H9 (cell line): ENCODE data around the gene NDC1. TPM values are rescaled to one million over a fixed set of nuclear protein-coding genes. Genes with fewer than 3 reads are reported as not detected.

Experiments
- DNase-seq: peaks from one replicate; pipeline ENCODE4 v3.0.0-alpha.2; 2017
- H2AFZ ChIP-seq: one replicate; pipeline ENCODE4 v1.6.1; 2013; ENCODE audit warnings: mild to moderate bottlenecking, low read length, control low read depth, moderate library complexity
- H2AK5ac ChIP-seq: 2 replicates; pipeline ENCODE4 v1.6.1; 2013; ENCODE audit warnings: low read length, control low read depth, mixed read lengths; ENCODE audit not compliant: insufficient read length
- H2BK120ac ChIP-seq: one replicate; pipeline ENCODE4 v1.6.1; 2013; ENCODE audit warnings: low read depth, mild to moderate bottlenecking, low read length, control low read depth, inconsistent platforms; ENCODE audit not compliant: poor library complexity, severe bottlenecking
- H2BK12ac ChIP-seq: 2 replicates; pipeline ENCODE4 v1.6.1; 2013; ENCODE audit warnings: low read length, control low read depth, mixed read lengths, low read depth; ENCODE audit not compliant: insufficient read length
- H2BK15ac ChIP-seq: 2 replicates; pipeline ENCODE4 v1.6.1; 2013; ENCODE audit warnings: low read depth, low read length, control low read depth
- H2BK20ac ChIP-seq: one replicate; pipeline ENCODE4 v1.6.1; 2013; ENCODE audit warnings: low read depth, mild to moderate bottlenecking, low read length, control low read depth, inconsistent platforms; ENCODE audit not compliant: poor library complexity, severe bottlenecking
- H2BK5ac ChIP-seq: 2 replicates; pipeline ENCODE4 v1.6.1; 2013; ENCODE audit warnings: low read length, control low read depth, mixed read lengths; ENCODE audit not compliant: insufficient read length
- H3K14ac ChIP-seq: 2 replicates; pipeline ENCODE4 v1.6.1; 2013; ENCODE audit warnings: low read length, control low read depth; ENCODE audit not compliant: insufficient read depth
- H3K18ac ChIP-seq: 2 replicates; pipeline ENCODE4 v1.6.1; 2013; ENCODE audit warnings: low read depth, mild to moderate bottlenecking, mixed read lengths, low read length, control low read depth; ENCODE audit not compliant: insufficient read length
- H3K23ac ChIP-seq: 2 replicates; pipeline ENCODE4 v1.6.1; 2013; ENCODE audit warnings: low read length, control low read depth, mixed read lengths, low read depth; ENCODE audit not compliant: insufficient read length
- H3K23me2 ChIP-seq: 2 replicates; pipeline ENCODE4 v1.6.1; 2013; ENCODE audit warnings: low read depth, mild to moderate bottlenecking, mixed read lengths, low read length, control low read depth; ENCODE audit not compliant: insufficient read length, poor library complexity, severe bottlenecking
- H3K27ac ChIP-seq: 2 replicates; pipeline ENCODE4 v1.5.1; 2013; ENCODE audit warnings: low read length, control low read depth, mixed read lengths, low read depth; ENCODE audit not compliant: insufficient read length
- H3K27me3 ChIP-seq: 2 replicates; pipeline ENCODE4 v1.6.1; 2013; ENCODE audit warnings: low read length, control low read depth, inconsistent platforms; ENCODE audit not compliant: insufficient read depth
- H3K4ac ChIP-seq: 2 replicates; pipeline ENCODE4 v1.6.1; 2013; ENCODE audit warnings: low read depth, mild to moderate bottlenecking, control low read depth, inconsistent platforms, low read length, moderate library complexity
- H3K4me1 ChIP-seq: 2 replicates; pipeline ENCODE4 v1.6.1; 2013; ENCODE audit warnings: low read length, control low read depth, inconsistent platforms; ENCODE audit not compliant: insufficient read depth
- H3K4me2 ChIP-seq: 2 replicates; pipeline ENCODE4 v1.6.1; 2013; ENCODE audit warnings: low read length, control low read depth, mixed read lengths; ENCODE audit not compliant: insufficient read length, insufficient read depth
- H3K56ac ChIP-seq: 2 replicates; pipeline ENCODE4 v1.6.1; 2013; ENCODE audit warnings: low read depth, mild to moderate bottlenecking, mixed read lengths, low read length, control low read depth; ENCODE audit not compliant: insufficient read length
- H3K79me1 ChIP-seq: 2 replicates; pipeline ENCODE4 v1.6.1; 2013; ENCODE audit warnings: low read depth, mild to moderate bottlenecking, moderate library complexity, low read length, control low read depth, inconsistent platforms; ENCODE audit not compliant: insufficient read depth, poor library complexity, severe bottlenecking
- H3K79me2 ChIP-seq: 2 replicates; pipeline ENCODE4 v1.6.1; 2013; ENCODE audit warnings: low read length, control low read depth, inconsistent platforms; ENCODE audit not compliant: insufficient read depth
- H3K9ac ChIP-seq: 2 replicates; pipeline ENCODE4 v1.6.1; 2013; ENCODE audit warnings: low read length, control low read depth, mixed read lengths; ENCODE audit not compliant: insufficient read length; ENCODE audit errors: extremely low read depth
- H3K9me3 ChIP-seq: one replicate; pipeline ENCODE4 v1.6.1; 2013; ENCODE audit warnings: low read depth, low read length, inconsistent platforms; ENCODE audit not compliant: control insufficient read depth
- H3T11ph ChIP-seq: one replicate; pipeline ENCODE4 v1.6.1; 2013; ENCODE audit warnings: mild to moderate bottlenecking, low read length, control low read depth, inconsistent platforms
- H4K20me1 ChIP-seq: one replicate; pipeline ENCODE4 v1.6.1; 2013; ENCODE audit not compliant: control insufficient read depth, insufficient read length, insufficient read depth
- H4K5ac ChIP-seq: 2 replicates; pipeline ENCODE4 v1.6.1; 2013; ENCODE audit warnings: low read depth, mild to moderate bottlenecking, mixed read lengths, low read length, control low read depth; ENCODE audit not compliant: insufficient read length
- H4K8ac ChIP-seq: replicated peaks from 2 replicates; pipeline ENCODE4 v1.6.1; 2013; ENCODE audit warnings: low read length, control low read depth, mixed read lengths, low read depth; ENCODE audit not compliant: insufficient read length
- H4K91ac ChIP-seq: 2 replicates; pipeline ENCODE4 v1.6.1; 2013; ENCODE audit warnings: low read depth, mild to moderate bottlenecking, moderate library complexity, mixed read lengths, low read length, control low read depth; ENCODE audit not compliant: insufficient read length
- H3K27ac Mint-ChIP-seq, 3 experiments: 2 replicates in 2 of 3; 3 replicates in 1 of 3; pipeline ENCODE4 v1.8.0; 2020 to 2021; ENCODE audit warnings: mixed read lengths in 3 of 3, mild to moderate bottlenecking in 1 of 3, moderate library complexity in 1 of 3
- H3K27me3 Mint-ChIP-seq: 2 replicates; pipeline ENCODE4 v1.8.0; 2021; ENCODE audit warnings: low read depth, mild to moderate bottlenecking, moderate library complexity, mixed read lengths
- H3K36me3 Mint-ChIP-seq, 3 experiments: 2 replicates in 2 of 3; 3 replicates in 1 of 3; pipeline ENCODE4 v1.8.0; 2020 to 2021; ENCODE audit warnings: low read depth in 3 of 3, mixed read lengths in 3 of 3; ENCODE audit not compliant: insufficient read depth in 1 of 3
- H3K4me1 Mint-ChIP-seq, 2 experiments: 2 replicates each; pipeline ENCODE4 v1.8.0; 2020; ENCODE audit warnings: mixed read lengths in 2 of 2
- H3K4me3 Mint-ChIP-seq, 2 experiments: 2 replicates in 1 of 2; 3 replicates in 1 of 2; pipeline ENCODE4 v1.8.0; 2020 to 2021; ENCODE audit warnings: mild to moderate bottlenecking in 2 of 2, mixed read lengths in 2 of 2, moderate library complexity in 1 of 2
- H3K9me3 Mint-ChIP-seq, 2 experiments: 2 replicates in 1 of 2; 3 replicates in 1 of 2; pipeline ENCODE4 v1.8.0; 2020; ENCODE audit warnings: mild to moderate bottlenecking in 2 of 2, mixed read lengths in 2 of 2, moderate library complexity in 1 of 2
- CTCF ChIP-seq: fragments of 200-600 bp; sonication (generic); conservative IDR thresholded peaks from 3 replicates; pipeline ENCODE4 v1.8.0; 2021; ENCODE audit warnings: antibody characterized with exemption, mild to moderate bottlenecking
- WGBS: extraction: QIAGEN DNeasy Blood & Tissue Kit; methylation state at CpG from one replicate; pipeline ENCODE4 v1.1.7; 2013; ENCODE audit warnings: missing lambda C conversion rate, low lambda C conversion rate, mixed read lengths; ENCODE audit not compliant: insufficient read length; ENCODE audit errors: extremely low coverage; 5-methylcytosine and 5-hydroxymethylcytosine counted together
- total RNA-seq: library from RNA; stranded (reverse); gene quantifications from 2 replicates; pipeline ENCODE4 v1.2.1, GENCODE V29; 2021

NDC1 gene
- total RNA-seq, 1 experiment from 2014 or later: 49.3 TPM

GRCh38 chr1:53800621-53801020, 37.5 kb downstream of the NDC1 start:
- no peaks in the 10 kb centered on the region for H3K4me1 Mint-ChIP-seq
- Histone ChIP-seq H4K8ac (no peak overlapping the region), H3K23ac (no peak overlapping the region), H3K79me1 (no peaks in the 10 kb centered on the region), H2BK12ac (no peak overlapping the region), H3K4me2 (no peak overlapping the region), H3K27me3 (no peaks in the 10 kb centered on the region), H3K14ac (no peak overlapping the region), H3K4me1 (no peaks in the 10 kb centered on the region), H3K27ac (no peak overlapping the region), H2BK15ac (no peak overlapping the region), H3K9me3 (no peaks in the 10 kb centered on the region), H2BK20ac (no peak overlapping the region), H2AK5ac (no peak overlapping the region), H3K9ac (no peak overlapping the region), H3K18ac (no peak overlapping the region), H3T11ph (no peak overlapping the region), H2BK120ac (no peak overlapping the region), H4K20me1 (no peaks in the 10 kb centered on the region), H4K5ac (no peak overlapping the region), H2AFZ (no peak overlapping the region), H4K91ac (no peak overlapping the region), H3K79me2 (no peaks in the 10 kb centered on the region), H2BK5ac (no peak overlapping the region), H3K23me2 (no peaks in the 10 kb centered on the region), H3K56ac (no peak overlapping the region), H3K4ac (no peak overlapping the region)
- no peaks in the 10 kb centered on the region for H3K27me3 Mint-ChIP-seq
- no peak for TF ChIP-seq CTCF
- no peak for DNase-seq
- no peak overlapping the region for H3K4me3 Mint-ChIP-seq
- peaks cover 27 to 84% (median 62%) of the 10 kb centered on the region in 3 experiments; a peak in 6 of 7 replicates for H3K36me3 Mint-ChIP-seq
- no CpG with 5 or more reads among the region's 1 CpG for WGBS
- H3K9me3 Mint-ChIP-seq: no peaks in the 10 kb centered on the region
- no peak overlapping the region for H3K27ac Mint-ChIP-seq
